ENCODE data around the gene IPO8. TPM values are rescaled to one million over a fixed set of nuclear protein-coding genes. Genes with fewer than 3 reads are reported as not detected.

Gene IPO8
- total RNA-seq, 3 donors from 2014 or later: 26.7 to 47.4 (median 43.3) TPM

DNA sequence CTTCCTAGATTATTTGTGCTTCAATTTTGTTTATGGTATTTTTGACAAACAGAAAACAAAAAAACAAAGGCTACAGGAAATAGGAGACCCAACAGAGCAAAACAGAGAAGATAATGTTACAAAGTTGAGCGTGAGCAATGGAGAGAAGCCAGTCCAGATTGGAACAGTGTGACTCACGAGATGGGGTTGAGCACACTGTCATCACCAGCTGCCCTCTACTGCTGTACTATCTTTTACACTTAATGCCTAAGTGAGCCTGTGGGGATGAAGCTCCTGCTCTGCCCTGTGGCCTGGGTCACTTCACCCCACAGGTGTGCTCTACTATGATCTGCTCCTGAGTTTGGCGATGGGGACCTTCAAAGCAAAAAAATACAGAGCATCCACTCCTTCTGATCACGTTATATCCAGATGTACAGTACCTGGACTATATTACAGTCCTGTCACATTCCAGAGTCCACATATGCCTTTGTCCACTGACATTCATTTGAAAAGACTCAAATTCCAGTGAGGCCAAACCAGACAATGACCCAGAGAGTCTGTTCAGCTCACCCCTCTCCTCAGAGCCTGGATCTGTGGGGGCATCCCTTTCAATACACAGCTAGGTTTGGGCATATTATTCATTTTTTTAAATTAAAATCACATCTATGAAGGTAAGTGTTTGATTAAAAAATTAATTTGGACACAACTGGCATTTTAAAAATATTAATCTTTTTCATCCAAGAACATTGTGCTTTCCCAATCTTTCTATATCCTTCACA, 4.4 kb downstream of the IPO8 start:
- H3K4me3 ChIP-seq: no peak overlapping the region
- H3K9me3 ChIP-seq: no peaks in the 10 kb centered on the region
- no peaks in the 10 kb centered on the region for H3K36me3 ChIP-seq
- DNase-seq (ENCODE audit: low spot score in 2 of 2): no peak
- no peaks in the 10 kb centered on the region for H3K27me3 ChIP-seq
- intact Hi-C loops (cut with DNase I; ENCODE audit: low total_unique reads): loop anchor here (5.0 kb wide), 1 partner anchor 869 kb away; no protein-coding TSS in a partner anchor
- peaks cover 0 to 10% of the 10 kb centered on the region in 2 donors for H3K4me1 ChIP-seq
- H3K27ac ChIP-seq: no peak overlapping the region
- no peak for TF ChIP-seq POLR2AphosphoS5 (IDR thresholded peaks at IDR 0.05)
- TF ChIP-seq, protein P1, sequence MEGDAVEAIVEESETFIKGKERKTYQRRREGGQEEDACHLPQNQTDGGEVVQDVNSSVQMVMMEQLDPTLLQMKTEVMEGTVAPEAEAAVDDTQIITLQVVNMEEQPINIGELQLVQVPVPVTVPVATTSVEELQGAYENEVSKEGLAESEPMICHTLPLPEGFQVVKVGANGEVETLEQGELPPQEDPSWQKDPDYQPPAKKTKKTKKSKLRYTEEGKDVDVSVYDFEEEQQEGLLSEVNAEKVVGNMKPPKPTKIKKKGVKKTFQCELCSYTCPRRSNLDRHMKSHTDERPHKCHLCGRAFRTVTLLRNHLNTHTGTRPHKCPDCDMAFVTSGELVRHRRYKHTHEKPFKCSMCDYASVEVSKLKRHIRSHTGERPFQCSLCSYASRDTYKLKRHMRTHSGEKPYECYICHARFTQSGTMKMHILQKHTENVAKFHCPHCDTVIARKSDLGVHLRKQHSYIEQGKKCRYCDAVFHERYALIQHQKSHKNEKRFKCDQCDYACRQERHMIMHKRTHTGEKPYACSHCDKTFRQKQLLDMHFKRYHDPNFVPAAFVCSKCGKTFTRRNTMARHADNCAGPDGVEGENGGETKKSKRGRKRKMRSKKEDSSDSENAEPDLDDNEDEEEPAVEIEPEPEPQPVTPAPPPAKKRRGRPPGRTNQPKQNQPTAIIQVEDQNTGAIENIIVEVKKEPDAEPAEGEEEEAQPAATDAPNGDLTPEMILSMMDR (IDR thresholded peaks at IDR 0.05): no peak
- no peak for TF ChIP-seq POLR2A (IDR thresholded peaks at IDR 0.05)

- TF ChIP-seq POLR2AphosphoS5 (IDR thresholded peaks at IDR 0.05): no peak
- TF ChIP-seq, protein P1 (IDR thresholded peaks at IDR 0.05): no peak
- TF ChIP-seq POLR2A (IDR thresholded peaks at IDR 0.05): no peak
- intact Hi-C loops (cut with DNase I; ENCODE audit: low total_unique reads): no loop called here
- Histone ChIP-seq H3K9me3 (no peaks in the 10 kb centered on the region), H3K27ac (no peak overlapping the region), H3K4me1 (no peaks in the 10 kb centered on the region), H3K36me3 (no peaks in the 10 kb centered on the region), H3K4me3 (no peak overlapping the region), H3K27me3 (no peaks in the 10 kb centered on the region)
- no peak for DNase-seq (ENCODE audit: low spot score in 2 of 2)
Observed at GRCh38 chr12:30687265-30687986, 8.2 kb downstream of the IPO8 start.

DNA sequence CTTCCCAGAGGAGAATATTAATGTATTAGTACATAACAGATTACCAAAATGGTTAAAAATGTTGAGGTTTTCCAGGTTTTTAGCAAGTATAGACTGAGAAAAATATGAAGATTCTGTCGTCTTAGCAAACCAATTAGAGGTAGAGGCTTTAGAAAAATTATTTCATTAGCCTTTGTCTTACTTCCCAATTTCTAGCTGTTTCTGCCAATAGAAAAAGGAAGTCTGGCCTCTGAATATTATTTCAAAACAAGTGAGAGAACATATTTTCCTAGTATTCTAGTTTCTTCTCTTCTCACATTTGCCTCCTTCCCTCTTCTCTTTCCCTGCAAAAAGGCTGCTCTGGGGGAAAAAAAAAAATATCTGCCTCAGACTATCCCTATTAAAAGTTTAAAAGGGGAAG, 16.4 kb downstream of the IPO8 start:
- intact Hi-C loops (cut with DNase I; ENCODE audit: low total_unique reads): no loop called here
- H3K4me3 ChIP-seq: no peak overlapping the region
- no peak for DNase-seq (ENCODE audit: low spot score in 2 of 2)
- no peaks in the 10 kb centered on the region for H3K9me3 ChIP-seq
- H3K27ac ChIP-seq: no peak overlapping the region
- no peaks in the 10 kb centered on the region for H3K4me1 ChIP-seq
- TF ChIP-seq, protein P1 (IDR thresholded peaks at IDR 0.05): no peak
- TF ChIP-seq POLR2AphosphoS5 (IDR thresholded peaks at IDR 0.05) (no peak), POLR2A (IDR thresholded peaks at IDR 0.05) (no peak)
- no peaks in the 10 kb centered on the region for H3K27me3 ChIP-seq
- peaks cover 3% of the 10 kb centered on the region for H3K36me3 ChIP-seq

DNA sequence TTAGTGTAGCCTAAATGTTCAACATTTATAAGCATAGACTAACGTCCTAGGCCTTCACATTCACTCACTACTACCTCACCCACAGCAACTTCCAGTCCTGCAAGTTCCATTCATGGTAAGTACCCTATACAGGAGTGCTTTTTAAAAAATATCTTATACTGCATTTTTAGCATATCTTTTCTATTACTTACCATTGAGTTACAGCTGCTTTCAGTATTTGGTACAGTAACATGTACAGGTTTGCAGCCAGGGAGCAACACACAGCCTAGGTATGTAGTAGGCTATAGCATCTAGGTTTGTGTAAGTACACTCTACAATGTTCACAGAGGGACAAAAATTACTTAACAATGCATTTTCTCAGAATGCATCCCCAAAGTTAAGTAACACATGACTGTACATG, 17.4 kb downstream of the IPO8 start:
- no peak for DNase-seq (ENCODE audit: low spot score in 2 of 2)
- Histone ChIP-seq H3K9me3 (no peaks in the 10 kb centered on the region), H3K4me3 (no peak overlapping the region), H3K4me1 (no peaks in the 10 kb centered on the region), H3K36me3 (peaks cover 3% of the 10 kb centered on the region), H3K27ac (no peak overlapping the region), H3K27me3 (no peaks in the 10 kb centered on the region)
- intact Hi-C loops (cut with DNase I; ENCODE audit: low total_unique reads): no loop called here
- TF ChIP-seq POLR2AphosphoS5 (IDR thresholded peaks at IDR 0.05) (no peak), POLR2A (IDR thresholded peaks at IDR 0.05) (no peak)
- TF ChIP-seq, protein P1 (IDR thresholded peaks at IDR 0.05): no peak

DNA sequence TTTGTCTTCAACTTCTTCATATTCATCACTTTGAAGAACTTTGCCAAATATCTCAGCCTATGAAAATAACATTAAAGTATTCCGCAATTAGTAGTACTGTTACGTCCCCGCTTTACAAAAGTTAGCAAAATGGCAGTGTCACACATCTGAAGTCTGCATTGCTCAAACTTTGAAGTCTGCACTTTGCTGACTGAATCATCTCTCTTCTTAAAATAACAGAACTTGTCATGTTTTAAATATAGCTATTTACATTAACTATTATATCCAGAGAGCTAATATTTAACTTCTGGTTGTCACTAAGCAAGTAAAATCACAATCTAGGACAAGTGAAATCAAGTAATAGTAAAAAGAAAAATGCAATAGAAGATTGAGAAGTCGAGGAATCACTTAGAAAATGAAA, 34.5 kb downstream of the IPO8 start:
- TF ChIP-seq, protein P1 (IDR thresholded peaks at IDR 0.05): no peak
- no peak for TF ChIP-seq POLR2AphosphoS5 (IDR thresholded peaks at IDR 0.05)
- no peak for TF ChIP-seq POLR2A (IDR thresholded peaks at IDR 0.05)

More for the DNA sequence above, 34.5 kb downstream of the IPO8 start:
- H3K9me3 ChIP-seq: no peaks in the 10 kb centered on the region
- H3K36me3 ChIP-seq: peaks cover 10% of the 10 kb centered on the region
- no peaks in the 10 kb centered on the region for H3K4me1 ChIP-seq
- H3K27ac ChIP-seq: no peak overlapping the region
- intact Hi-C loops (cut with DNase I; ENCODE audit: low total_unique reads): no loop called here
- H3K4me3 ChIP-seq: no peak overlapping the region
- DNase-seq (ENCODE audit: low spot score in 2 of 2): no peak
- H3K27me3 ChIP-seq: no peaks in the 10 kb centered on the region

Data from breast epithelium (tissue), 4 donors.